Stimulated activated CD4-positive, alpha-beta T cell treated with anti-CD3 and anti-CD28 coated beads, Interleukin-12 subunit alpha, Interleukin-12 subunit beta, amount 100 ng/mL, for 48 hours (primary cell): Measurements from ENCODE around the gene IQSEC3.
"Not testable (repeated sequence)": the region's sequence is repeated elsewhere in the genome, so short reads cannot be mapped to it uniquely, and the experiment has no call there.

ENCODE experiments used
- DNase-seq, 3 donors: peaks; one replicate each; pipeline ENCODE4 v3.0.0-alpha.2; 2020; ENCODE audit warnings: low read depth in 2 of 3, low spot score in 1 of 3

IQSEC3 gene

DNA sequence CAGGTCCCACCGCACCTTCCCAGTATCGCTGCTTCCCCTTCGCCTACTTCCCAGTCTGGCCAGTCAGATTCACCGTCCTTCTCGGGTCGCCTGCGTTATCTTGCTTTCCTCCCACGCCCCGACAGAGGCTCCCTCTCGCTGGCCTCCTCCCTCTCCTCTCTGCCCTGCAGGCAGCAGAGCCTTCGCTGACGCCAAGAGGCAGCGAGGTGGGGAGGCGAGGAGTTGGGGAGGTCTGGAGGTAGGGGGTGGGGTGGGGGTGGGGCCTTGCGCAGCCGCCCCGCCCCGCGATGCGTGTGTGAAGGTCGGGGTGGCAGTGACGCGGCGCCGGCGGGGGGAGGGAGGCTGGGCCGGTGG lies at the start of gene IQSEC3:
Gene IQSEC3, plus strand, starts transcription at position 340 of the 354 bp plus-strand sequence. CDS start 116 bp downstream, outside the sequence.
- not testable (repeated sequence) for DNase-seq

DNA sequence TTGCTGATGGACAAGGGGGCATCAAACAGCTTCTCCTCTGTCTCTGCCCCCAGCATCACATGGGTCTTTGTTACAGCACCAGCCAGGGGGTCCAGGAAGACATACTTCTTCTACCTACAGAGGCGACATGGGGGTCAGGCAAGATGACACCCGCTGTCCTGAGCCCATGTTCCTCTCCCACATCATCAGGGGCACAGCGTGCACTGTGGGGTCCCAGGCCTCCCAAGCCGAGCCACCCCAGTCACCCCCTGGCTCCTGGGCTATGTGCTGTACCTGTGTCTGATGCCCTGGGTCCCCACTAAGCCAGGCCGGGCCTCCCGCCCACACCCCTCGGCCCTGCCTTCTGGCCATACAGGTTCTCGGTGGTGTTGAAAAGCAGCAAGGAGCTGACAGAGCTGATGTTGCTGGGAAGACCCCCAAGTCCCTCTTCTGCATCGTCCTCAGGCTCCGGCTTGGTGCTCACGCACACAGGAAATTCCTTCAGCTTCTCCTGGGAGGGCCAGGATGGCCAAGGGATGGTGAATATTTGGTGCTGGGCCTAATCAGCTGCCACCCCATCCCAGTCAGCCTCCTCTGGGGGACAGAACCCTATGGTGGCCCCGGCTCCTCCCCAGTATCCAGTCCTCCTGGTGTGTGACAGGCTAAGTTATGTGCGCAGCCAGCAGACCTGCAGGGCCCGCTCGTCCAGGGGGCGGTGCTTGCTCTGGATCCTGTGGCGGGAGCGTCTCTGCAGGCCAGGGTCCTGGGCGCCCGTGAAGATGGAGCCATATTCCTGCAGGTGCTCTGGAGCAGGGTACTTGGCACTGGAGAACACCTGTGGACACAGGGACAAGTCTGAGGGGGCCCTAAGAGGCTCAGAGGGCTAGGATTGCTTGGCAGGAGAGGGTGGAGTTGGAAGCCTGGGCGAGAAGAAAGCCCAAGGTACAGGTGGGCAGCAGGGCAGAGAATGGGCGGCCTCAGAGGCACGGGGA lies 48.9 kb upstream of the IQSEC3 start:
- DNase-seq: not testable (repeated sequence)

DNA sequence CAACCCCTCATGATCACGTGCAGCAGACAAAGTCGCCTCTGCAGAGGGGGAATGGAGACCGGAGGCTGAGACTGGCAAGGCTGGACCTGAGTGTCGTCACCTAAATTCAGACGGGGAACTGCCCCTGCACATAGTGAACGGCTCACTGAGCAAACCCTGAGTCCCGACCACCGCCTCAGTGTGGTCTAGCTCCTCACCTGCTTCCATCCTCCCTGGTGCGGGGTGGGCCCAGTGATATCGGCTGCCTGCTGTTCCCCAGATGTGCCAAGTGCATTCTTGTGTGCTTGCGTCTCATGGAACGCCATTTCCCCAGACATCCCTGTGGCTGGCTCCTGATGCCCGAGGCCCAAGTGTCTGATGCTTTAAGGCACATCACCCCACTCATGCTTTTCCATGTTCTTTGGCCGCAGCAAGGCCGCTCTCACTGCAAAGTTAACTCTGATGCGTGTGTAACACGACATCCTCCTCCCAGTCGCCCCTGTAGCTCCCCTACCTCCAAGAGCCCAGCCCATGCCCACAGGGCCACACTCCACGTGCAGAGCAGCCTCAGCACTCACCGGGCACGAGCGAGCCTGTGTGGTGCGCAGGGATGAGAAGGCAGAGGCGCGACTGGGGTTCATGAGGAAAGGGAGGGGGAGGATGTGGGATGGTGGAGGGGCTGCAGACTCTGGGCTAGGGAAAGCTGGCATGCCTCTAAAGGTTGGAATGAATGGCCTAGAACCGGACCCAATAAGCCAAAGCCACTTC lies 47.6 kb upstream of the IQSEC3 start:
- DNase-seq: not testable (repeated sequence)

DNA sequence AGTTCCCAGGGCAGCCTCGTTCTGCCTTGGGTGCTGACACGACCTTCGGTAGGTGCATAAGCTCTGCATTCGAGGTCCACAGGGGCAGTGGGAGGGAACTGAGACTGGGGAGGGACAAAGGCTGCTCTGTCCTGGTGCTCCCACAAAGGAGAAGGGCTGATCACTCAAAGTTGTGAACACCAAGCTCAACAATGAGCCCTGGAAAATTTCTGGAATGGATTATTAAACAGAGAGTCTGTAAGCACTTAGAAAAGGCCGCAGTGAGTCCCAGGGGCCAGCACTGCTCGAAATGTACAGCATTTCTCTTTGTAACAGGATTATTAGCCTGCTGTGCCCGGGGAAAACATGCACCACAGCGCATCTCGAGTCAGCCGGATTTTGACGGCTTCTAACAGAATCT lies 46.7 kb upstream of the IQSEC3 start:
- DNase-seq: not testable (repeated sequence)

DNA sequence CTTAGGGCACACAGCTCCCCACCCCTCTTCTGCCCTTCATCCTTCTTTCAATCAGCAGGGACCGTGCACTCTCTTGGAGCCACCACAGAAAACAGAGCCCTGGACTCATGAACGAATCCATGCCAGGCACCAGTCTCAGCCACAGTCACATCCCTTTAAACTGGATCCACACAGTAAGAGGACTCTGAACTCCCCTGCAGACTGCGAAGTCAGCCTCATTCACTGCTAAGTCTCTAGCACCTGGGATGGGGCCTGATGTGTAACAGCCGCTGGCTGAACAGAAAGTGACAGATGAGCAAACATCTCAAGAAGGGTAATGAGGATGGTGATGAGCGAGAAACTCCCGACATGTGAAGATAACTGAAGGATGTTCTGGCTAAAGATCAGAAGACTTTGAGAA lies 45.8 kb upstream of the IQSEC3 start:
- DNase-seq: no peak

DNA sequence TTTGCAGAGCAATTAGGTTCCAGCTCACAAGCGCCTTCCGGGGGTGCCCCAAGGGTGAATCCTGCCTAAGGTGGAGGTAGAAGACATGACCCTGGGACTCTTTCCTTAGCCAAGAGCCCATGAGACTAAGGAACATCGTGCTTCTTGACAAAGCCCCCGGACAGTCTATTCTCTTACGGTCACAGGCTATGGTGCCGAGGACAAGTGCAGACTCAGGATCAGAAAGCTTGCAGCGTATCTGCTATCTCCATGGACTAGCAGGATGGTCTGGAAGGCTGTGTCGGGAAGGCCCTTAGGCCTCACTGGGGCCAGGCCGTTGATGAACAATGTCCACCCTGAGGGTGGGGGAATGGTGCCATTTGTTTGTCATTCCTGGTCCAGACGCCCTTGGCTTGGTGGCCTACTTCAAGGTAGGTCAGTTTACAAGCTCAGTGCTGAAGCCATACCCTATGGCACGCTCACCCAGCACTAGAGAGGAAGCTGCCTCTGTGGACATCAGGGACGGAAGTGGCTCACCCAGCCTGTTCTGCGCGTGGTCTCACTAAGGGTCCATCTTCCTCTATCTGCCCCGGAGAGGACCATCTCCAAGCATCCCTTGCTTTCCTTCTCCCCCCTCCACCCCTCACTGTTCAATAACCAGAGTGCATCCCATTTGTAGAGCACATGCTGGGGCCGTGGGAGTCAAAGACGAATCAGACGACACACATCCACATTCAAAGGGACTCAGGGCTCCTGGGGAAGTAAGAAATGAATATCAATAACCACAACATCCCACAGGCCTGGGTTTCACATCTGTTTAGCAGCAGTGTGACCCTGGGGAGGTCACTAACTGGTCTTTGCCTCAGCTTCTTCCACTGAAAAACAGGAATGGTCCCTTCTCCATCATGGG lies 45.0 kb upstream of the IQSEC3 start:
- peak in 2 of 3 donors; percentile 29 to 33 for DNase-seq

DNA sequence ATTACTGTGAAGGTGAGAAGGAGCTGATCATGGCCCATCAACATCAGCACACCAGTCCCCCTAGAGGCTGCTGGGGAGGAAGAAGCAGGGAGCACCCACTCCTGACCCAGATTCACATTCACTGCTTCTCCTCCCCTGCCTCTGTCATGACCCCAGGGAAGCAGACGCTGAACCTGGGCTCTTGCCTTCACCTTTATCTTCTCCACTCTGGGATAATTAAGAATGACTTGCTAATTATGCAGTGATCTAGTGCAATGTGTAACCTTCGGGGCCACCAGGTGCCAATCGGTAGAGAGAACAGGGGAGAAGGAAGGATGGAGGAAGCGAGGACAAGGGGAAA lies 44.4 kb upstream of the IQSEC3 start:
- no peak for DNase-seq

DNA sequence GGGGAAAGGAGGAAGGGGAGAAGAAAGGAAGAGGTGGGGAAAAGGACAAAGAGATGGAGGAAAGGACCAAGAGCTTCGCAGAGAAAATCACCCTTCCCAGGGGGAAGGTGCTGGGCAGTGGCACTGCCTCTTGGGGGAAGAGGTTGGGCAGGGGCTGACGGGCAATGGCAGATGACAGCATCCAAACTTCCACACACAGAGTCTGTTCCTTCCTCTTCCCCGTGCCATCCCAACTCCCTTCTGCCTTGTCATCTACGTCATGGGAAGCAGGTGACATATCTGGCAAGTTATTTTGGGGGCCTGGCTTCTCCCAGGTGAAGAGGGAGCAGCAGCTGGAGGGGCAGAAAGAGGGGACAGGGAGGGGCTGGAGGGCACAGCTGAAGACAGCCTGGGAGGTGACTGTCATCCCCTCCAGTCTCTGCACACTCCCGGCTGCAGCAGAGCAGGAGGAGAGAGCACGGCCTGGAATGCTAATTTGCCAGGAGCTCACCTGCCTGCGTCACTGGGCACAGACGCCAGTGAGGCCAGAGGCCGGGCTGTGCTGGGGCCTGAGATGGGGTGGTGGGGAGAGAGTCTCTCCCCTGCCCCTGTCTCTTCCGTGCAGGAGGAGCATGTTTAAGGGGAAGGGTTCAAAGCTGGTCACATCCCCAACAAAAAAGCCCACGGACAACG lies 43.9 kb upstream of the IQSEC3 start:
- no peak for DNase-seq

DNA sequence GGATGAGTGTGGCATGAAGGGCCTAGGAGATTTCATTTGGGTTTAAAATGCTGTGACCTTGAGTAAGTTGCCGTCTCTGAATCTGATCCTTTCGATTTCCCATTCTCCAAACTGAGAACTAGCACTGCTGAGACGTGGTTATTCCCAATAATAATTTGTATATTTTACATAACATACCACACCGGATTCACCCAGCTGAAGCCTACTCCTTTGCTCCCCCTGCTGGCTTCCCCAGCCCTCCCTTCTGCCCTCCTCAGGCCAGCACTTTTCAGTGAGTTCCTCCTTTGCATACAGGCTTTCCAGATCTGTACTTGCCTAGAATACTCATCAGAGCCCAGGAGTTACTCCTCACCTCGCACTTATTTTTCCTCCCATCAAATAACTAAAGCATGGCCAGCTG lies 38.7 kb upstream of the IQSEC3 start:
- DNase-seq: not testable (repeated sequence)

DNA sequence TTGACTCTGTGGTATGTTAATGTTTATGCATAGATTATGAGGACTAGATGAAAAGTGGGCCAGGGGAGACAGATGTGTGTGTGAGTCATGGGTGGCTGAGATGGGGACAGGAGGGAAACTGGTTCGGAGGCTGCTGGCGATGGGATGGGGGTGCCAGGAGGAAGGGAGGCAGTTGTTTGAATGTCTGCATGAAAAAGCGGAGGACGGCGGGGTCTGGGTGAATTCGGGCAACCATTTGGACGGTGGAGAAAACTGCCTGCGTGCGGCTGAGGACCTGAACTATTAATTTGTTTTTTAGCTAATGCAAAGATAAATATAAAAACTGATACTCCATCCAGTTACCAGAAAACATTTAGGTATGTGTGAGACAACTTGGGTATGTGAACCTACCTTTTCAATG lies 27.8 kb upstream of the IQSEC3 start:
- DNase-seq: not testable (repeated sequence)

DNA sequence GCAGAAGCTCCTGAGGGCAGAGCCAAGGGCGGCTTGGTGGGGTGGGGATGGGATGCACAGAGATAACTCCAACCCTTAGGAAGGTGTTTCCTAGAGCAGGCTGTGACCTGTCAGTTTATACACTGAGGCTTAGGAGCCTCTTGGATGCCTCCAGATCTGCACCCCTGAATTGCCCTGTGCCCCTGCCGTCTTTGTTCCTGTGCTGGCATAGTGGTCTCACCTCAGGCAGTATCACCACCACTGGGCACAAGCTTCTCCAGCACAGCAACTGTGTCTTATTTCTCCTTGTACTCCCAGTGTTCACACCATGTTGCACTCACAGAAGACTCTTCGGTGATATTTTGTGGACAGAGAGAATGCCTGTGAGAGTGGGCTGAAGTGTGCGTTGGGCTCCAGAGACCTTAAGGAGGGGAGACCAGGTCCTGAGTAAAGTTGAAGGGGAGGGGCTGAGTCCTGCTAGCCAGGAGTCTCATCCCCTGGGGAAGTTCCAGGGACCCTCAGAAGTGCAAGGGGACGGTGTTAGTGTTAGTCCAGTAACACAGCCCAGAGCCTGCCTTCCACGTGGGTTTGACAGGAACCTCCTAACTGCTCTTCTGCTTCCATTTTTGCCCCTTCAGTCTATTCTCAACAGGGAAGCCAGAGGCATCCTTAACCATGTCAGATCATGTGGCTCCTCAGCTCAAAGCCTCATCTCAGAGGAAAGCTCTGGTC lies 26.9 kb upstream of the IQSEC3 start:
- DNase-seq: not testable (repeated sequence)

DNA sequence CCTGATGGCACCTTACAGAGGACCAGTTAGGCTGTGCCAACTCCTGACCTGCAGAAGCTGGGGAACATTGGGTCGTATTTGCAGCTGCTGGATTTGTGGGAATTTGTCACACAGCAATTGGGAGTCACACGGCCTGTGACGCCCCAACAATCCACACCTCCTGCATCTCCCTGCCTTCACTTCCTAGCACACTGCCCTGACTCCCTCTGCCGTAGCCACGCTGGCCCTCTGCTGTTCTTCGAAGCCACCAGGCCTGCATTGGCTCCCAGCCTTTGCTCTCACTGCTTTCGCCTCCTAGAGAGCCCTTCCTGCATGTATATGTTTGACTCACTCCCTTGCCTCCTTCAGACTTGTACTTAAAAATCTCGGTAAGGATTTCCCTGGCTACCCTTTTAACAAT lies 22.2 kb upstream of the IQSEC3 start:
- not testable (repeated sequence) for DNase-seq

DNA sequence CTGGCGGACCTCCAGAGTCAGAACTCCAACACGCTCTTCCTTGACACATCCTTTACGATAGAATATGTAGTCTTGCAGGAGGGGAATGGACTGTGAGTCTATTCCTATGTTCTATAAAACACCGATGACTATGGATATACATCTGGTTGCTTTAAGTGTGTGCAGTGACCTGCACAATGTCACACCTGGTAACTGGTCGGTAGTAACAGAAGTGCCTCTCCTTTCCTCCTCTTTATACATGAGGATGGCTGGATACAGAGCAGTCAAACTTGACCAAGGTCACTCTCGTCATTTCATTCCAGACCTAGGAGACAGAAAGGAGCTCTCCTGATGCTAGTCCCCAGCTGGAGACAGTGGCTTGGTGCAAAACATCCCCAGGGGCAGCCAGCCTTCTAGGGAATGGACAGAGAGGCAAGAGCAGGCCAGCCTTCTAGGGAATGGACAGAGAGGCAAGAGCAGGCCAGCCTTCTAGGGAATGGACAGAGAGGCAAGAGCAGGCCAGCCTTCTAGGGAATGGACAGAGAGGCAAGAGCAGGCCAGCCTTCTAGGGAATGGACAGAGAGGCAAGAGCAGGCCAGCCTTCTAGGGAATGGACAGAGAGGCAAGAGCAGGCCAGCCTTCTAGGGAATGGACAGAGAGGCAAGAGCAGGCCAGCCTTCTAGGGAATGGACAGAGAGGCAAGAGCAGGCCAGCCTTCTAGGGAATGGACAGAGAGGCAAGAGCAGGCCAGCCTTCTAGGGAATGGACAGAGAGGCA lies 21.2 kb upstream of the IQSEC3 start:
- DNase-seq: not testable (repeated sequence)

DNA sequence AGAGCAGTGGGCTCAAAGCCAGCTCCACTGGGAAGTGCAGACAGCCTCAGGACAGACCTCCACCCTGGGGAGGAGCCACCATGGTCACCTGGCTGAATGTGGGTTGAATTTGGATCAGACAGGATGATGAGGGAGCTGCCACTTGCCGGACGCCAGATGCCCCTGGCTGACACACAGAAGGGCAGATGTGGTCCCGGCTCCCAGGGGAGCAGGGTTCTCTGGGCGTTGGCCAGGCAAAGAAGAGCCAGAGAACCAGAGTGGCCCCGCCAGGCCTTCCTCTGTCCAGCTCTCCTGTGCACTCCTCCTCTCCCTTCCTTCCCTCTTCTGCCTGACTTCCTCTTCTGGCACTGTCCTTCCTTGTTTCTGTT lies 20.6 kb upstream of the IQSEC3 start:
- DNase-seq: not testable (repeated sequence)

DNA sequence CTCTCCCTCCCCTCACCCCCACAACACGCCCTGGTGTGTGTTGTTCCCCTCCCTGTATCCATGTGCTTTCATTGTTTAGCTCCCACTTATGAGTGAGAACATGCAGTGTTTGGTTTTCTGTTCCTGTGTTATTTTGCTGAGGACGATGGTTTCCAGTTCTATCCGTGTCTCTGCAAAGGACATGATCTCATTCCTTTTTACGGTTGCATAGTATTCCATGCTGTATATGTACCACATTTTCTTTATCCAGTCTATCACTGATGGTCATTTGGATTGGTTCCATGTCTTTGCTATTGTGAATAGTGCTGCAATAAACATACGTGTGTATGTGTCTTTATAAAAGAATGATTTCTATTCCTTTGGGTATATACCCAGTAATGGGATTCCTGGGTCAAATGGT lies 20.0 kb upstream of the IQSEC3 start:
- not testable (repeated sequence) for DNase-seq

DNA sequence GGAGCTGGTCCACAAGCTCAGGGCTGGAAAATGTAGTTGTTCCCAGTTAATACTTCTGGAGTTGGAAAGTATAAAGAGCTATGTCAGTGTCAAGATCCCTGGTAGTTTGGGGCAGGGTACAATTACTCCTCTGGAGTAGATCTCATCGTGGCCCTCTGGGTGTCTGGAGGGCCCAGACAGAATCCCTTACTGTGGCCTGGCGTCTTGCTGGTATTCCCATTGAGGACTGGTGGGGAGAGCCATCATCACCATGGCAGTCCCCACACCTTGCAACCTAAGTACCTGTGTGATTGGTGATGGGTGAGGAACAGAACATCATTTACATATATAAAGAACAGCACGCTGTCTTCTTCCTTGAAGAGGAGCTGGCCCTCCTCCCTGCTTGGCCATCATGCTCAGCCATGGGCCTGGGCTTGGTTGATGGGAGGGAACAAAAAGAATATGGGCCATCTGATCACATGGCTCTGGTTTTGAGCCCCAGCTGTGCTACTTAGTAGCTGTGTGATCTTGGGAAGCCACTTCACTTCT lies 18.8 kb upstream of the IQSEC3 start:
- not testable (repeated sequence) for DNase-seq

DNA sequence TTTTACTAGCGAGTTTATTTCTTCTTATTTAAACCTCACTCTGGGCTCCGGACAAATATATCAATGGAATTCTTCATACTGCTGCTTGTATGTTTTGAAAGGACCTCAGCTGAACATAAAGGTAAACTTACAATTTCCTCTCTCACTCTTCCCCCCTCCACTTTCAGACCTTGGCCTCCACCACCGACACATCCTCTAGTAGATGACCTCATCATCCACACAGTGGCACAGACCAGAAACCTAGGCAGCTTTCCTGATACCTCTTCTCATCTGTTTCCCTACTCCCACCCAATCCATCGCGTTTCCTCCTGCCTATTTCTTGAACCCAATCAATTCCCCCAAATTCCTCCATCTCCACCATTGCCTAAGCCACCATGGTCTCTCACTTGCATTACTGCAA lies 17.4 kb upstream of the IQSEC3 start:
- not testable (repeated sequence) for DNase-seq

DNA sequence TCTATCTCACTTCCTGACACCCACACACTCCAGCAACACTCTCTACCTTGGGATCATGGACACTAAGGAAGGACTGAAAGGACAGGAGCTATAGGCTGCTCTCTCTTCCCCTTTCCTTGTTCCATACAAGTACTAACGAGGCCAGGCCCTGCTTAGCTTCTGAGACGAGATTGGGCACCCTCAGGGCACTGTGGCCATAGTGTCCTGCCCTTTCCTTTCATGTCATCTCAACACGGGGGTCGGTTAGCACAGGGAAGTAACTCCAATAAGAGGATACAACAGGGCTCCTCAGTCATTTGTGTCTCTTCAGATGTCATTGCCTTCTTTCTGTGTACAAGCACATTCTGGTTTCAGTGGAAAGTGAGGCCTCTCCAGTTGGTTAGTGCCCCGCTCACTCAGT lies 15.5 kb upstream of the IQSEC3 start:
- not testable (repeated sequence) for DNase-seq

DNA sequence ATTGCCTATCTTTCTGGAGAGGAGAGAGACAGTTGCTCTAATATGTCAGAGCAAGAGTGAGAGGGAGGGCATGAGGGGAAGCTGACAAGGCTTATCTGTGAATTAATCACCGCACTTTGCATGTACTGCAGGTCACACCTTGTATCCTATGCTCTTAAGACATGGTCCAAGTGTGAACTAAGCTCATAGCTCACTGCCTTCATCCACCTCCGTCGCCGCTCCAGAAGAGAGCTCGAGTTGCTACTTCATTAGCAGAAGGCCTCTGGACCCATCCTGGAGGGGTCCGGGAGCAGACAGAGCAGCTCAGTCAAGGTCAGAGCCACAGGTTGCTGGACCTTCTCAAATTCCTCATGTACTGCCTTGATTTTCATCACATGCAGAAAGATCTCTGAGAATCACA lies 14.6 kb upstream of the IQSEC3 start:
- DNase-seq: not testable (repeated sequence)
